ENCODE data around the gene NMBR. TPM values are rescaled to one million over a fixed set of nuclear protein-coding genes. Genes with fewer than 3 reads are reported as not detected.

Gene NMBR
- polyA plus RNA-seq, 1 donor from 2014 or later, result not detected

DNA sequence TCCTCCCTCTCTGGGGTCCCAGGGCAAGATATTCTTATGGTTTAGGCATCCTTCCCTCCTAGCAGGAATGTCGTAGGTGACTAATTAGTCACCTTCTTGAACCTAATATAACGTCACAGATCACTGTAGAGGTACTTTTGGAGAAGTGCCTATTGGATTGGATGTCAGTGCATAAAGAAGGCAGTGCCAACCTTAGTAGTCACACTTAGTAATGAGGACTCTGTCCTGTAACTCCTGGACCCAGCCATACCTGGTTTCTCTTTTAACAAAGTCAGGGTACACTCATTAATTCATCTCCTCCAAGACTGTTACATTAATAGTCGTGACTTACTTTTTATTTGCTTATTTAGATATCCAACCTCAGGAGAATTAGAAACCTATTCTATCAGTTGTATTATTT, 20.1 kb upstream of the NMBR start:
- no peak overlapping the region for H2AFZ ChIP-seq (ENCODE audit: low read depth, low read length)
- no peaks in the 10 kb centered on the region for H3K9me3 ChIP-seq (ENCODE audit: low read length)
- TF ChIP-seq POLR2AphosphoS5 (IDR thresholded peaks at IDR 0.05) (no peak), SMC3 (conservative IDR thresholded peaks at IDR 0.05; ENCODE audit: poor library complexity) (no peak), MXI1 (conservative IDR thresholded peaks at IDR 0.05; ENCODE audit: poor library complexity, severe bottlenecking) (no peak), RAD21 (conservative IDR thresholded peaks at IDR 0.05) (no peak), EZH2 (IDR thresholded peaks at IDR 0.05; ENCODE audit: borderline replicate concordance, insufficient read depth, low read length, poor library complexity, severe bottlenecking) (no peak), EP300 (conservative IDR thresholded peaks at IDR 0.05; ENCODE audit: poor library complexity, severe bottlenecking) (no peak)
- TF ChIP-seq, protein P1, sequence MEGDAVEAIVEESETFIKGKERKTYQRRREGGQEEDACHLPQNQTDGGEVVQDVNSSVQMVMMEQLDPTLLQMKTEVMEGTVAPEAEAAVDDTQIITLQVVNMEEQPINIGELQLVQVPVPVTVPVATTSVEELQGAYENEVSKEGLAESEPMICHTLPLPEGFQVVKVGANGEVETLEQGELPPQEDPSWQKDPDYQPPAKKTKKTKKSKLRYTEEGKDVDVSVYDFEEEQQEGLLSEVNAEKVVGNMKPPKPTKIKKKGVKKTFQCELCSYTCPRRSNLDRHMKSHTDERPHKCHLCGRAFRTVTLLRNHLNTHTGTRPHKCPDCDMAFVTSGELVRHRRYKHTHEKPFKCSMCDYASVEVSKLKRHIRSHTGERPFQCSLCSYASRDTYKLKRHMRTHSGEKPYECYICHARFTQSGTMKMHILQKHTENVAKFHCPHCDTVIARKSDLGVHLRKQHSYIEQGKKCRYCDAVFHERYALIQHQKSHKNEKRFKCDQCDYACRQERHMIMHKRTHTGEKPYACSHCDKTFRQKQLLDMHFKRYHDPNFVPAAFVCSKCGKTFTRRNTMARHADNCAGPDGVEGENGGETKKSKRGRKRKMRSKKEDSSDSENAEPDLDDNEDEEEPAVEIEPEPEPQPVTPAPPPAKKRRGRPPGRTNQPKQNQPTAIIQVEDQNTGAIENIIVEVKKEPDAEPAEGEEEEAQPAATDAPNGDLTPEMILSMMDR (IDR thresholded peaks at IDR 0.05; ENCODE audit: poor library complexity, severe bottlenecking), result no peak
- TF ChIP-seq, protein P2, sequence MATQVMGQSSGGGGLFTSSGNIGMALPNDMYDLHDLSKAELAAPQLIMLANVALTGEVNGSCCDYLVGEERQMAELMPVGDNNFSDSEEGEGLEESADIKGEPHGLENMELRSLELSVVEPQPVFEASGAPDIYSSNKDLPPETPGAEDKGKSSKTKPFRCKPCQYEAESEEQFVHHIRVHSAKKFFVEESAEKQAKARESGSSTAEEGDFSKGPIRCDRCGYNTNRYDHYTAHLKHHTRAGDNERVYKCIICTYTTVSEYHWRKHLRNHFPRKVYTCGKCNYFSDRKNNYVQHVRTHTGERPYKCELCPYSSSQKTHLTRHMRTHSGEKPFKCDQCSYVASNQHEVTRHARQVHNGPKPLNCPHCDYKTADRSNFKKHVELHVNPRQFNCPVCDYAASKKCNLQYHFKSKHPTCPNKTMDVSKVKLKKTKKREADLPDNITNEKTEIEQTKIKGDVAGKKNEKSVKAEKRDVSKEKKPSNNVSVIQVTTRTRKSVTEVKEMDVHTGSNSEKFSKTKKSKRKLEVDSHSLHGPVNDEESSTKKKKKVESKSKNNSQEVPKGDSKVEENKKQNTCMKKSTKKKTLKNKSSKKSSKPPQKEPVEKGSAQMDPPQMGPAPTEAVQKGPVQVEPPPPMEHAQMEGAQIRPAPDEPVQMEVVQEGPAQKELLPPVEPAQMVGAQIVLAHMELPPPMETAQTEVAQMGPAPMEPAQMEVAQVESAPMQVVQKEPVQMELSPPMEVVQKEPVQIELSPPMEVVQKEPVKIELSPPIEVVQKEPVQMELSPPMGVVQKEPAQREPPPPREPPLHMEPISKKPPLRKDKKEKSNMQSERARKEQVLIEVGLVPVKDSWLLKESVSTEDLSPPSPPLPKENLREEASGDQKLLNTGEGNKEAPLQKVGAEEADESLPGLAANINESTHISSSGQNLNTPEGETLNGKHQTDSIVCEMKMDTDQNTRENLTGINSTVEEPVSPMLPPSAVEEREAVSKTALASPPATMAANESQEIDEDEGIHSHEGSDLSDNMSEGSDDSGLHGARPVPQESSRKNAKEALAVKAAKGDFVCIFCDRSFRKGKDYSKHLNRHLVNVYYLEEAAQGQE (IDR thresholded peaks at IDR 0.05; ENCODE audit: borderline replicate concordance), result no peak
- H3K4me3 ChIP-seq (ENCODE audit: low read length), result no peak overlapping the region
- no peaks in the 10 kb centered on the region for H3K9me2 ChIP-seq (ENCODE audit: insufficient read depth, low read length)
- no peaks in the 10 kb centered on the region for H3K27me3 ChIP-seq (ENCODE audit: insufficient read depth, low read depth, low read length)
- no peak overlapping the region for H3K27ac ChIP-seq (ENCODE audit: low read length)
- no peaks in the 10 kb centered on the region for H3K36me3 ChIP-seq (ENCODE audit: insufficient read depth, low read length)
- H3K4me2 ChIP-seq (ENCODE audit: low read length), result no peak overlapping the region
- no peaks in the 10 kb centered on the region for H3F3A ChIP-seq (ENCODE audit: insufficient read depth, low read length, poor library complexity, severe bottlenecking)
- H3K79me2 ChIP-seq (replicated peaks; ENCODE audit: insufficient read depth, low read length), result peaks cover 22% of the 10 kb centered on the region
- H3K9ac ChIP-seq (ENCODE audit: low read length), result no peak overlapping the region
- no peaks in the 10 kb centered on the region for H4K20me1 ChIP-seq (ENCODE audit: insufficient read depth)

DNA sequence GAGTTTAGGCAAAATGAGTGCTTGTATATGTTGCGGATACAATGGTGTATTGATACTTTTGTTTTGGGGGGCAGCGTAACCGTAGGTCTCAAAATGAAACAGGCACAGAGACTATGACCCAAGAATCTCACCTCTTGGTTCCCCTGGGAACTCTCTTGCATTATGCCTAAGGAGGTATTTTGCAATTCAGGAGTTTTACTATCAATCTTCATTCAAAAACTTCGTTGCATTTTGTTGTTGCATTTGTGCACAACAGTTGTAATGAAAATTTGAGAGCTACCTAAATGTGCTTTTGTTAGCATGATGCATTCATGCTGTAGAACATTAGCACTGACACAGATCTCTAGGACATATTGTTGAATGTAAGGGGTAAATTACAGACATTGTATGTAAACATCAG, 18.3 kb upstream of the NMBR start:
- TF ChIP-seq, protein P1 (IDR thresholded peaks at IDR 0.05; ENCODE audit: poor library complexity, severe bottlenecking), result no peak
- TF ChIP-seq, protein P2 (IDR thresholded peaks at IDR 0.05; ENCODE audit: borderline replicate concordance), result no peak
- TF ChIP-seq RAD21 (conservative IDR thresholded peaks at IDR 0.05), result no peak
- no peak overlapping the region for H3K4me3 ChIP-seq (ENCODE audit: low read length)
- H3K4me2 ChIP-seq (ENCODE audit: low read length), result no peak overlapping the region
- H3K9me3 ChIP-seq (ENCODE audit: low read length), result no peaks in the 10 kb centered on the region
- peaks cover 37% of the 10 kb centered on the region for H3K79me2 ChIP-seq (replicated peaks; ENCODE audit: insufficient read depth, low read length)
- H2AFZ ChIP-seq (ENCODE audit: low read depth, low read length), result no peak overlapping the region
- H3K27me3 ChIP-seq (ENCODE audit: insufficient read depth, low read depth, low read length), result no peaks in the 10 kb centered on the region
- no peaks in the 10 kb centered on the region for H3F3A ChIP-seq (ENCODE audit: insufficient read depth, low read length, poor library complexity, severe bottlenecking)
- H3K9me2 ChIP-seq (ENCODE audit: insufficient read depth, low read length), result no peaks in the 10 kb centered on the region
- H3K36me3 ChIP-seq (ENCODE audit: insufficient read depth, low read length), result no peaks in the 10 kb centered on the region
- H3K9ac ChIP-seq (ENCODE audit: low read length), result no peak overlapping the region
- H4K20me1 ChIP-seq (ENCODE audit: insufficient read depth), result no peaks in the 10 kb centered on the region
- no peak overlapping the region for H3K27ac ChIP-seq (ENCODE audit: low read length)

Data from neural cell (in vitro differentiated cells).